Erythroblast (primary cell): ENCODE results near the gene CACNB3.

Experiments used
- DNase-seq, 2 experiments: peaks; one replicate each; lab custom pipeline; 2025; lab: John Stamatoyannopoulos, UW
- GATA1 ChIP-seq: IDR thresholded peaks from 2 replicates; pipeline ENCODE4 v1.6.1; 2011; ENCODE audit warnings: low read depth, mild to moderate bottlenecking, control low read depth, low read length, moderate library complexity
- POLR2A ChIP-seq: IDR thresholded peaks from 2 replicates; pipeline ENCODE4 v1.6.1; 2011; ENCODE audit warnings: mild to moderate bottlenecking, low read length

The CACNB3 gene

GRCh38 chr12:48817873-48818830 is at the start of gene CACNB3:
TSS of gene CACNB3 (plus strand) at chr12:48818496. CDS start at chr12:48818930, 434 bp downstream.
- no peak for TF ChIP-seq GATA1
- DNase-seq = peak; percentile 28 to 39

- TF ChIP-seq POLR2A = no peak
- no peak for TF ChIP-seq GATA1
- no peak for DNase-seq
Measured at GRCh38 chr12:48768736-48769135, 49.6 kb upstream of the CACNB3 start.

- TF ChIP-seq POLR2A (no peak), GATA1 (no peak)
- DNase-seq = no peak
Measured at GRCh38 chr12:48770756-48771155, 47.5 kb upstream of the CACNB3 start.

- DNase-seq = no peak
- no peak for TF ChIP-seq POLR2A
- no peak for TF ChIP-seq GATA1
Measured at GRCh38 chr12:48771588-48772112, 46.6 kb upstream of the CACNB3 start.

- TF ChIP-seq POLR2A (no peak), GATA1 (no peak)
- no peak for DNase-seq
Measured at GRCh38 chr12:48773686-48774085, 44.6 kb upstream of the CACNB3 start.

GRCh38 chr12:48774516-48774915 is 43.8 kb upstream of the CACNB3 start:
- no peak for DNase-seq
- TF ChIP-seq POLR2A = no peak
- no peak for TF ChIP-seq GATA1

GRCh38 chr12:48775299-48775698 is 43.0 kb upstream of the CACNB3 start:
- no peak for DNase-seq
- TF ChIP-seq POLR2A (no peak), GATA1 (no peak)

- TF ChIP-seq POLR2A = no peak
- TF ChIP-seq GATA1 = no peak
- no peak for DNase-seq
Measured at GRCh38 chr12:48775991-48776649, 42.2 kb upstream of the CACNB3 start.

- DNase-seq = no peak
- TF ChIP-seq POLR2A (no peak), GATA1 (no peak)
Measured at GRCh38 chr12:48776956-48777355, 41.3 kb upstream of the CACNB3 start.

- TF ChIP-seq POLR2A = no peak
- TF ChIP-seq GATA1 = no peak
- no peak for DNase-seq
Measured at GRCh38 chr12:48777501-48778400, 40.5 kb upstream of the CACNB3 start.

- DNase-seq = no peak
- TF ChIP-seq POLR2A = no peak
- TF ChIP-seq GATA1 = no peak
Measured at GRCh38 chr12:48779869-48780268, 38.4 kb upstream of the CACNB3 start.

GRCh38 chr12:48780381-48781025 is 37.8 kb upstream of the CACNB3 start:
- no peak for TF ChIP-seq POLR2A
- no peak for TF ChIP-seq GATA1
- no peak for DNase-seq
